GM23338 (cell line): ENCODE results near the gene HBB. TPM values are rescaled to one million over a fixed set of nuclear protein-coding genes. Genes with fewer than 3 reads are reported as not detected.

ENCODE experiments used
- ATAC-seq: fragments of 200-7000 bp; cut with Tn5 transposase; 3 replicates; pipeline ENCODE4 v1.9.1; 2020
- DNase-seq: peaks from one replicate; pipeline ENCODE4 v3.0.0-alpha.2; 2015; ENCODE audit warnings: low spot score
- H2AFZ ChIP-seq: fragments of 200-600 bp; sonication (generic); 2 replicates; pipeline ENCODE4 v1.8.0; 2016; ENCODE audit warnings: antibody characterized with exemption, mild to moderate bottlenecking, moderate library complexity
- H3F3A ChIP-seq: fragments of 200-600 bp; sonication (generic); replicated peaks from 2 replicates; pipeline ENCODE4 v1.8.0; 2017; ENCODE audit warnings: antibody characterized with exemption, mixed run types, low read depth
- H3K27ac ChIP-seq: fragments of 200-600 bp; sonication (generic); 2 replicates; pipeline ENCODE4 v1.6.1; 2016; ENCODE audit warnings: low read depth
- H3K27me3 ChIP-seq: fragments of 200-600 bp; sonication (generic); 2 replicates; pipeline ENCODE4 v1.8.0; 2016; ENCODE audit warnings: mild to moderate bottlenecking, mixed run types, moderate library complexity; ENCODE audit not compliant: insufficient read depth
- H3K36me3 ChIP-seq: fragments of 200-600 bp; sonication (generic); 2 replicates; pipeline ENCODE4 v1.8.0; 2016; ENCODE audit warnings: mild to moderate bottlenecking; ENCODE audit not compliant: insufficient read depth
- H3K4me1 ChIP-seq: fragments of 200-600 bp; sonication (generic); 2 replicates; pipeline ENCODE4 v1.8.0; 2016; ENCODE audit warnings: mild to moderate bottlenecking, moderate library complexity; ENCODE audit not compliant: insufficient read depth
- H3K4me2 ChIP-seq: fragments of 200-600 bp; sonication (generic); 2 replicates; pipeline ENCODE4 v1.7.1; 2017; ENCODE audit warnings: mixed run types
- H3K4me3 ChIP-seq: fragments of 200-600 bp; sonication (generic); 2 replicates; pipeline ENCODE4 v1.6.1; 2016; ENCODE audit warnings: mixed run types
- H3K79me2 ChIP-seq: fragments of 200-600 bp; sonication (generic); replicated peaks from 2 replicates; pipeline ENCODE4 v1.8.0; 2017; ENCODE audit warnings: mild to moderate bottlenecking; ENCODE audit not compliant: insufficient read depth
- H3K9me2 ChIP-seq: fragments of 200-600 bp; sonication (generic); 2 replicates; pipeline ENCODE4 v1.8.0; 2017; ENCODE audit not compliant: insufficient read depth
- H4K20me1 ChIP-seq: fragments of 200-600 bp; sonication (generic); replicated peaks from 2 replicates; pipeline ENCODE4 v1.8.0; 2017; ENCODE audit warnings: mild to moderate bottlenecking; ENCODE audit not compliant: insufficient read depth
- H3K27ac Mint-ChIP-seq: 2 replicates; pipeline ENCODE4 v1.8.0; 2020; ENCODE audit warnings: inconsistent platforms, mild to moderate bottlenecking, moderate library complexity, mixed read lengths
- H3K27me3 Mint-ChIP-seq: 3 replicates; pipeline ENCODE4 v1.8.0; 2022; ENCODE audit warnings: low read depth, mild to moderate bottlenecking, moderate library complexity, mixed read lengths, inconsistent platforms; ENCODE audit not compliant: insufficient read depth, poor library complexity
- H3K36me3 Mint-ChIP-seq: 3 replicates; pipeline ENCODE4 v1.8.0; 2021; ENCODE audit warnings: low read depth, mild to moderate bottlenecking, inconsistent platforms, moderate library complexity, mixed read lengths
- H3K4me1 Mint-ChIP-seq: 3 replicates; pipeline ENCODE4 v1.8.0; 2020; ENCODE audit warnings: mild to moderate bottlenecking, inconsistent platforms, mixed read lengths
- H3K4me3 Mint-ChIP-seq: 3 replicates; pipeline ENCODE4 v1.8.0; 2021; ENCODE audit warnings: moderate library complexity, mild to moderate bottlenecking, inconsistent platforms, mixed read lengths
- H3K9me3 Mint-ChIP-seq: 3 replicates; pipeline ENCODE4 v1.8.0; 2020; ENCODE audit warnings: moderate library complexity, mild to moderate bottlenecking, inconsistent platforms, mixed read lengths
- CREB1 ChIP-seq: fragments of 250-450 bp; sonication (Bioruptor Pico); IDR thresholded peaks from 2 replicates; pipeline ENCODE4 v1.5.0; 2020; ENCODE audit warnings: low read depth, mild to moderate bottlenecking, moderate library complexity
- EZH2 ChIP-seq: fragments of 200-600 bp; sonication (generic); IDR thresholded peaks from one replicate; pipeline ENCODE4 v1.8.0; 2017; ENCODE audit warnings: antibody characterized with exemption, mild to moderate bottlenecking, low read depth; ENCODE audit not compliant: unreplicated experiment
- EZH2phosphoT487 ChIP-seq: fragments of 200-600 bp; sonication (generic); IDR thresholded peaks from one replicate; pipeline ENCODE4 v1.8.1; 2018; ENCODE audit warnings: antibody characterized with exemption; ENCODE audit not compliant: unreplicated experiment
- JUNB ChIP-seq: IDR thresholded peaks from one replicate; pipeline ENCODE4 v1.6.1; 2016; ENCODE audit warnings: antibody characterized with exemption; ENCODE audit not compliant: unreplicated experiment
- NANOG ChIP-seq: IDR thresholded peaks from 2 replicates; pipeline ENCODE4 v1.6.1; 2016; ENCODE audit warnings: antibody characterized with exemption, borderline replicate concordance
- POLR2AphosphoS5 ChIP-seq: IDR thresholded peaks from 2 replicates; pipeline ENCODE4 v1.6.1; 2016; ENCODE audit warnings: antibody characterized with exemption, low read depth
- ZNF114 ChIP-seq: fragments of 250-450 bp; sonication (Bioruptor Pico); IDR thresholded peaks from 2 replicates; pipeline ENCODE4 v1.5.0; 2020; ENCODE audit warnings: mild to moderate bottlenecking, moderate library complexity
- ZNF331 ChIP-seq: fragments of 250-450 bp; sonication (Bioruptor Pico); IDR thresholded peaks from 2 replicates; pipeline ENCODE4 v1.5.0; 2020; ENCODE audit warnings: low read depth, mild to moderate bottlenecking, moderate library complexity
- polyA plus RNA-seq: library from polyadenylated mRNA; unstranded; fragments of >200 nt; fragmentation: Nextera tagmentation; extraction: Ambion mirVana; gene quantifications from 2 replicates; pipeline ENCODE4 v1.2.1, GENCODE V29; 2016
- total RNA-seq: library from RNA; depleted of rRNA; stranded (reverse); fragments of >200 nt; shearing (Covaris generic); gene quantifications from 2 replicates; pipeline ENCODE4 v1.2.3, GENCODE V29; 2014
- TF ChIP-seq, protein P1 (sequence below): IDR thresholded peaks from 2 replicates; pipeline ENCODE4 v1.6.1; 2016; ENCODE audit warnings: antibody characterized with exemption
- TF ChIP-seq, protein P2 (sequence below): fragments of 250-450 bp; sonication (Bioruptor Pico); IDR thresholded peaks from 2 replicates; pipeline ENCODE4 v1.5.0; 2020; ENCODE audit warnings: mild to moderate bottlenecking, moderate library complexity
- TF ChIP-seq, protein P3 (sequence below), 2 experiments: fragments of 200-600 bp in 1 of 2; sonication (generic) in 1 of 2; conservative IDR thresholded peaks; 2 replicates each; pipeline versions ENCODE4 v1.5.1 to v1.6.1; 2016 to 2017; ENCODE audit warnings: antibody characterized with exemption in 2 of 2, low read depth in 2 of 2, mild to moderate bottlenecking in 2 of 2, moderate library complexity in 1 of 2
- TF ChIP-seq, protein P4 (sequence below): IDR thresholded peaks from one replicate; pipeline ENCODE4 v1.6.1; 2018; ENCODE audit warnings: antibody characterized with exemption; ENCODE audit not compliant: unreplicated experiment

The HBB gene
- total and polyA plus RNA-seq, 2 experiments from 2014 or later = not detected

DNA sequence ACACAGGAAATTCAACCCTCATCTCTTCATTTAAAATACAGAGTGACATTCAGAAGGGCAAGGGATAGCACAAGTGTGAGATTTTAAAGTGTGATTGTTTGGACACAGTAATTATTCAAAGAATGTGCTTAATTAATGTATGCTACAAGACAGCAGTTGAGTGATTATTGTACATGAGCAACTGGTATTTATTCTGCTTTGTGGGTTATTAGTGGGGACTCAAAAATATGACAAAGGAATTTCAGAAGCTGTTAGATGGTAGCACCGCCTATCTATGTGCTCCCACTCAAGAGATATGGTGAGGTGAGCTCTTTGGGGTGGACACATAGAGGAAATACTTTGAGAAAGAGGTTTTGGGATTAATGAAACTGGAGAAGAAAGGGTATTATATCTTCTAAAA, 13.2 kb upstream of the HBB start:
- TF ChIP-seq EZH2 (no peak), NANOG (no peak), CREB1 (CRISPR knock-in tag) (no peak), JUNB (no peak), POLR2AphosphoS5 (no peak), ZNF114 (CRISPR knock-in tag) (no peak), ZNF331 (CRISPR knock-in tag) (no peak), EZH2phosphoT487 (no peak)
- TF ChIP-seq, protein P1, sequence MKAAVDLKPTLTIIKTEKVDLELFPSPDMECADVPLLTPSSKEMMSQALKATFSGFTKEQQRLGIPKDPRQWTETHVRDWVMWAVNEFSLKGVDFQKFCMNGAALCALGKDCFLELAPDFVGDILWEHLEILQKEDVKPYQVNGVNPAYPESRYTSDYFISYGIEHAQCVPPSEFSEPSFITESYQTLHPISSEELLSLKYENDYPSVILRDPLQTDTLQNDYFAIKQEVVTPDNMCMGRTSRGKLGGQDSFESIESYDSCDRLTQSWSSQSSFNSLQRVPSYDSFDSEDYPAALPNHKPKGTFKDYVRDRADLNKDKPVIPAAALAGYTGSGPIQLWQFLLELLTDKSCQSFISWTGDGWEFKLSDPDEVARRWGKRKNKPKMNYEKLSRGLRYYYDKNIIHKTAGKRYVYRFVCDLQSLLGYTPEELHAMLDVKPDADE = no peak
- TF ChIP-seq, protein P2, sequence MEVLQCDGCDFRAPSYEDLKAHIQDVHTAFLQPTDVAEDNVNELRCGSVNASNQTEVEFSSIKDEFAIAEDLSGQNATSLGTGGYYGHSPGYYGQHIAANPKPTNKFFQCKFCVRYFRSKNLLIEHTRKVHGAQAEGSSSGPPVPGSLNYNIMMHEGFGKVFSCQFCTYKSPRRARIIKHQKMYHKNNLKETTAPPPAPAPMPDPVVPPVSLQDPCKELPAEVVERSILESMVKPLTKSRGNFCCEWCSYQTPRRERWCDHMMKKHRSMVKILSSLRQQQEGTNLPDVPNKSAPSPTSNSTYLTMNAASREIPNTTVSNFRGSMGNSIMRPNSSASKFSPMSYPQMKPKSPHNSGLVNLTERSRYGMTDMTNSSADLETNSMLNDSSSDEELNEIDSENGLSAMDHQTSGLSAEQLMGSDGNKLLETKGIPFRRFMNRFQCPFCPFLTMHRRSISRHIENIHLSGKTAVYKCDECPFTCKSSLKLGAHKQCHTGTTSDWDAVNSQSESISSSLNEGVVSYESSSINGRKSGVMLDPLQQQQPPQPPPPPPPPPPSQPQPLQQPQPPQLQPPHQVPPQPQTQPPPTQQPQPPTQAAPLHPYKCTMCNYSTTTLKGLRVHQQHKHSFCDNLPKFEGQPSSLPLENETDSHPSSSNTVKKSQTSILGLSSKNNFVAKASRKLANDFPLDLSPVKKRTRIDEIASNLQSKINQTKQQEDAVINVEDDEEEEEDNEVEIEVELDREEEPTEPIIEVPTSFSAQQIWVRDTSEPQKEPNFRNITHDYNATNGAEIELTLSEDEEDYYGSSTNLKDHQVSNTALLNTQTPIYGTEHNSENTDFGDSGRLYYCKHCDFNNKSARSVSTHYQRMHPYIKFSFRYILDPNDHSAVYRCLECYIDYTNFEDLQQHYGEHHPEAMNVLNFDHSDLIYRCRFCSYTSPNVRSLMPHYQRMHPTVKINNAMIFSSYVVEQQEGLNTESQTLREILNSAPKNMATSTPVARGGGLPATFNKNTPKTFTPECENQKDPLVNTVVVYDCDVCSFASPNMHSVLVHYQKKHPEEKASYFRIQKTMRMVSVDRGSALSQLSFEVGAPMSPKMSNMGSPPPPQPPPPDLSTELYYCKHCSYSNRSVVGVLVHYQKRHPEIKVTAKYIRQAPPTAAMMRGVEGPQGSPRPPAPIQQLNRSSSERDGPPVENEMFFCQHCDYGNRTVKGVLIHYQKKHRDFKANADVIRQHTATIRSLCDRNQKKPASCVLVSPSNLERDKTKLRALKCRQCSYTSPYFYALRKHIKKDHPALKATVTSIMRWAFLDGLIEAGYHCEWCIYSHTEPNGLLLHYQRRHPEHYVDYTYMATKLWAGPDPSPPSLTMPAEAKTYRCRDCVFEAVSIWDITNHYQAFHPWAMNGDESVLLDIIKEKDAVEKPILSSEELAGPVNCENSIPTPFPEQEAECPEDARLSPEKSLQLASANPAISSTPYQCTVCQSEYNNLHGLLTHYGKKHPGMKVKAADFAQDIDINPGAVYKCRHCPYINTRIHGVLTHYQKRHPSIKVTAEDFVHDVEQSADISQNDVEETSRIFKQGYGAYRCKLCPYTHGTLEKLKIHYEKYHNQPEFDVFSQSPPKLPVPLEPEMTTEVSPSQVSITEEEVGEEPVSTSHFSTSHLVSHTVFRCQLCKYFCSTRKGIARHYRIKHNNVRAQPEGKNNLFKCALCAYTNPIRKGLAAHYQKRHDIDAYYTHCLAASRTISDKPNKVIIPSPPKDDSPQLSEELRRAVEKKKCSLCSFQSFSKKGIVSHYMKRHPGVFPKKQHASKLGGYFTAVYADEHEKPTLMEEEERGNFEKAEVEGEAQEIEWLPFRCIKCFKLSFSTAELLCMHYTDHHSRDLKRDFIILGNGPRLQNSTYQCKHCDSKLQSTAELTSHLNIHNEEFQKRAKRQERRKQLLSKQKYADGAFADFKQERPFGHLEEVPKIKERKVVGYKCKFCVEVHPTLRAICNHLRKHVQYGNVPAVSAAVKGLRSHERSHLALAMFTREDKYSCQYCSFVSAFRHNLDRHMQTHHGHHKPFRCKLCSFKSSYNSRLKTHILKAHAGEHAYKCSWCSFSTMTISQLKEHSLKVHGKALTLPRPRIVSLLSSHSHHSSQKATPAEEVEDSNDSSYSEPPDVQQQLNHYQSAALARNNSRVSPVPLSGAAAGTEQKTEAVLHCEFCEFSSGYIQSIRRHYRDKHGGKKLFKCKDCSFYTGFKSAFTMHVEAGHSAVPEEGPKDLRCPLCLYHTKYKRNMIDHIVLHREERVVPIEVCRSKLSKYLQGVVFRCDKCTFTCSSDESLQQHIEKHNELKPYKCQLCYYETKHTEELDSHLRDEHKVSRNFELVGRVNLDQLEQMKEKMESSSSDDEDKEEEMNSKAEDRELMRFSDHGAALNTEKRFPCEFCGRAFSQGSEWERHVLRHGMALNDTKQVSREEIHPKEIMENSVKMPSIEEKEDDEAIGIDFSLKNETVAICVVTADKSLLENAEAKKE (CRISPR knock-in tag) = no peak
- TF ChIP-seq, protein P3, sequence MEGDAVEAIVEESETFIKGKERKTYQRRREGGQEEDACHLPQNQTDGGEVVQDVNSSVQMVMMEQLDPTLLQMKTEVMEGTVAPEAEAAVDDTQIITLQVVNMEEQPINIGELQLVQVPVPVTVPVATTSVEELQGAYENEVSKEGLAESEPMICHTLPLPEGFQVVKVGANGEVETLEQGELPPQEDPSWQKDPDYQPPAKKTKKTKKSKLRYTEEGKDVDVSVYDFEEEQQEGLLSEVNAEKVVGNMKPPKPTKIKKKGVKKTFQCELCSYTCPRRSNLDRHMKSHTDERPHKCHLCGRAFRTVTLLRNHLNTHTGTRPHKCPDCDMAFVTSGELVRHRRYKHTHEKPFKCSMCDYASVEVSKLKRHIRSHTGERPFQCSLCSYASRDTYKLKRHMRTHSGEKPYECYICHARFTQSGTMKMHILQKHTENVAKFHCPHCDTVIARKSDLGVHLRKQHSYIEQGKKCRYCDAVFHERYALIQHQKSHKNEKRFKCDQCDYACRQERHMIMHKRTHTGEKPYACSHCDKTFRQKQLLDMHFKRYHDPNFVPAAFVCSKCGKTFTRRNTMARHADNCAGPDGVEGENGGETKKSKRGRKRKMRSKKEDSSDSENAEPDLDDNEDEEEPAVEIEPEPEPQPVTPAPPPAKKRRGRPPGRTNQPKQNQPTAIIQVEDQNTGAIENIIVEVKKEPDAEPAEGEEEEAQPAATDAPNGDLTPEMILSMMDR (conservative IDR thresholded peaks at IDR 0.05; ENCODE audit: low read depth in 2 of 2) = no peak
- TF ChIP-seq, protein P4, sequence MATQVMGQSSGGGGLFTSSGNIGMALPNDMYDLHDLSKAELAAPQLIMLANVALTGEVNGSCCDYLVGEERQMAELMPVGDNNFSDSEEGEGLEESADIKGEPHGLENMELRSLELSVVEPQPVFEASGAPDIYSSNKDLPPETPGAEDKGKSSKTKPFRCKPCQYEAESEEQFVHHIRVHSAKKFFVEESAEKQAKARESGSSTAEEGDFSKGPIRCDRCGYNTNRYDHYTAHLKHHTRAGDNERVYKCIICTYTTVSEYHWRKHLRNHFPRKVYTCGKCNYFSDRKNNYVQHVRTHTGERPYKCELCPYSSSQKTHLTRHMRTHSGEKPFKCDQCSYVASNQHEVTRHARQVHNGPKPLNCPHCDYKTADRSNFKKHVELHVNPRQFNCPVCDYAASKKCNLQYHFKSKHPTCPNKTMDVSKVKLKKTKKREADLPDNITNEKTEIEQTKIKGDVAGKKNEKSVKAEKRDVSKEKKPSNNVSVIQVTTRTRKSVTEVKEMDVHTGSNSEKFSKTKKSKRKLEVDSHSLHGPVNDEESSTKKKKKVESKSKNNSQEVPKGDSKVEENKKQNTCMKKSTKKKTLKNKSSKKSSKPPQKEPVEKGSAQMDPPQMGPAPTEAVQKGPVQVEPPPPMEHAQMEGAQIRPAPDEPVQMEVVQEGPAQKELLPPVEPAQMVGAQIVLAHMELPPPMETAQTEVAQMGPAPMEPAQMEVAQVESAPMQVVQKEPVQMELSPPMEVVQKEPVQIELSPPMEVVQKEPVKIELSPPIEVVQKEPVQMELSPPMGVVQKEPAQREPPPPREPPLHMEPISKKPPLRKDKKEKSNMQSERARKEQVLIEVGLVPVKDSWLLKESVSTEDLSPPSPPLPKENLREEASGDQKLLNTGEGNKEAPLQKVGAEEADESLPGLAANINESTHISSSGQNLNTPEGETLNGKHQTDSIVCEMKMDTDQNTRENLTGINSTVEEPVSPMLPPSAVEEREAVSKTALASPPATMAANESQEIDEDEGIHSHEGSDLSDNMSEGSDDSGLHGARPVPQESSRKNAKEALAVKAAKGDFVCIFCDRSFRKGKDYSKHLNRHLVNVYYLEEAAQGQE = no peak
- no peak overlapping the region for H3K27ac Mint-ChIP-seq
- H4K20me1 ChIP-seq = no peaks in the 10 kb centered on the region
- no peaks in the 10 kb centered on the region for H3K9me3 Mint-ChIP-seq
- no peaks in the 10 kb centered on the region for H3K4me1 Mint-ChIP-seq
- H3K9me2 ChIP-seq = 0 out of 2 replicates have a peak, but pooled peaks cover 2% of the 10 kb centered on the region
- H3K4me3 Mint-ChIP-seq = no peak overlapping the region
- H3K79me2 ChIP-seq = no peaks in the 10 kb centered on the region
- no peaks in the 10 kb centered on the region for H3K36me3 ChIP-seq
- DNase-seq (no peak), ATAC-seq (no peak)
- H3K4me3 ChIP-seq = no peak overlapping the region
- H3K36me3 Mint-ChIP-seq = no peaks in the 10 kb centered on the region
- no peaks in the 10 kb centered on the region for H3K4me1 ChIP-seq
- H3K27ac ChIP-seq = no peak overlapping the region
- H3K27me3 Mint-ChIP-seq = peaks cover 7% of the 10 kb centered on the region
- H2AFZ ChIP-seq = no peak overlapping the region
- H3F3A ChIP-seq = no peaks in the 10 kb centered on the region
- H3K27me3 ChIP-seq = no peaks in the 10 kb centered on the region
- H3K4me2 ChIP-seq = no peak overlapping the region
